H1 (cell line): Measurements from ENCODE around the gene ILK. TPM values are rescaled to one million over a fixed set of nuclear protein-coding genes. Genes with fewer than 3 reads are reported as not detected.

Experiments used
- CTCF ChIA-PET: fragments of 300-600 bp; sonication (Branson Sonifier 250); formaldehyde crosslinking; loops from one replicate; lab custom pipeline; 2021; ENCODE audit not compliant: partially characterized antibody; lab: Charles Lee
- POLR2A ChIA-PET: fragments of 300-600 bp; sonication (Branson Sonifier 250); formaldehyde crosslinking; loops from one replicate; lab custom pipeline; 2021; ENCODE audit warnings: inconsistent platforms; ENCODE audit not compliant: partially characterized antibody; lab: Charles Lee
- DNase-seq, 2 experiments: peaks; one replicate each; pipeline versions ENCODE4 v3.0.0 to v3.0.0-alpha.2; 2010 to 2022; ENCODE audit warnings: low spot score in 2 of 2, low read depth in 1 of 2, mixed read lengths in 1 of 2
- FAIRE-seq: peaks from 2 replicates; lab custom pipeline; 2011; peaks lifted over from hg19 to GRCh38; lab: Jason Lieb, UNC
- H2AFZ ChIP-seq: 2 replicates; pipeline ENCODE4 v1.8.1; 2012; ENCODE audit warnings: low read length, inconsistent platforms
- H2AK5ac ChIP-seq: 2 replicates; pipeline ENCODE4 v1.6.1; 2013; ENCODE audit warnings: low read depth, low read length
- H2BK120ac ChIP-seq: replicated peaks from 2 replicates; pipeline ENCODE3; 2013; ENCODE audit warnings: low read depth, low read length, inconsistent platforms
- H2BK12ac ChIP-seq: 2 replicates; pipeline ENCODE4 v1.6.1; 2013; ENCODE audit warnings: low read depth, low read length
- H2BK15ac ChIP-seq: 2 replicates; pipeline ENCODE4 v1.6.1; 2013; ENCODE audit warnings: low read length
- H2BK20ac ChIP-seq: 2 replicates; pipeline ENCODE4 v1.6.1; 2013; ENCODE audit warnings: low read length
- H2BK5ac ChIP-seq: 2 replicates; pipeline ENCODE4 v1.6.1; 2013; ENCODE audit warnings: low read depth, low read length
- H3K14ac ChIP-seq: 2 replicates; pipeline ENCODE4 v1.6.1; 2013; ENCODE audit warnings: inconsistent platforms; ENCODE audit not compliant: insufficient read length
- H3K18ac ChIP-seq: 2 replicates; pipeline ENCODE4 v1.6.1; 2013; ENCODE audit warnings: low read length; ENCODE audit errors: extremely low read depth
- H3K23ac ChIP-seq: 2 replicates; pipeline ENCODE4 v1.6.1; 2013; ENCODE audit warnings: inconsistent platforms; ENCODE audit not compliant: insufficient read length
- H3K23me2 ChIP-seq: 2 replicates; pipeline ENCODE4 v1.6.1; 2013; ENCODE audit warnings: low read depth, low read length
- H3K27ac ChIP-seq: 2 replicates; pipeline ENCODE4 v1.6.1; 2011; ENCODE audit warnings: low read depth, low read length, inconsistent platforms
- H3K27me3 ChIP-seq, 4 experiments: replicated peaks in 1 of 4; 1 replicate in 1 of 4; 2 replicates in 3 of 4; pipeline versions ENCODE4 v1.6.1 to v1.8.1; 2011 to 2013; ENCODE audit warnings: low read length in 3 of 4, mild to moderate bottlenecking in 3 of 4, inconsistent platforms in 2 of 4, mixed read lengths in 2 of 4, moderate library complexity in 1 of 4; ENCODE audit not compliant: control insufficient read depth in 3 of 4, insufficient read depth in 3 of 4; ENCODE audit errors: extremely low read depth in 1 of 4
- H3K36me3 ChIP-seq, 4 experiments: 2 replicates each; pipeline versions ENCODE4 v1.6.1 to v1.8.1; 2011 to 2013; ENCODE audit warnings: mild to moderate bottlenecking in 4 of 4, low read length in 3 of 4, moderate library complexity in 2 of 4, control low read depth in 1 of 4, inconsistent platforms in 1 of 4; ENCODE audit not compliant: insufficient read depth in 4 of 4, control insufficient read depth in 2 of 4
- H3K4ac ChIP-seq: replicated peaks from 2 replicates; pipeline ENCODE3; 2013; ENCODE audit warnings: low read length, low read depth, mixed read lengths, inconsistent platforms; ENCODE audit not compliant: insufficient read length
- H3K4me1 ChIP-seq, 4 experiments: replicated peaks in 1 of 4; 1 replicate in 1 of 4; 2 replicates in 3 of 4; pipeline versions ENCODE4 v1.6.1 to v1.8.1; 2011 to 2013; ENCODE audit warnings: low read length in 3 of 4, inconsistent platforms in 2 of 4, mixed read lengths in 1 of 4; ENCODE audit not compliant: insufficient read depth in 4 of 4, control insufficient read depth in 3 of 4
- H3K4me2 ChIP-seq, 2 experiments: 2 replicates each; pipeline versions ENCODE4 v1.6.1 to v1.8.1; 2011 to 2013; ENCODE audit warnings: low read depth in 2 of 2, low read length in 2 of 2, control low read depth in 1 of 2, inconsistent platforms in 1 of 2, mild to moderate bottlenecking in 1 of 2; ENCODE audit not compliant: insufficient read depth in 1 of 2
- H3K4me3 ChIP-seq, 4 experiments: fragments of 200-600, 300-600 bp in 1 of 4; sonication (generic), shearing (Covaris generic), sonication (Bioruptor Twin) in 1 of 4; 2 replicates each; pipeline versions ENCODE4 v1.5.1 to v1.8.1; 2011 to 2016; ENCODE audit warnings: low read length in 4 of 4, low read depth in 3 of 4, control low read depth in 2 of 4, inconsistent platforms in 2 of 4, mild to moderate bottlenecking in 2 of 4, mixed read lengths in 1 of 4, moderate library complexity in 1 of 4; ENCODE audit not compliant: insufficient read depth in 2 of 4; ENCODE audit errors: extremely low read depth in 1 of 4
- H3K56ac ChIP-seq: replicated peaks from 2 replicates; pipeline ENCODE3; 2013; ENCODE audit warnings: low read depth, mild to moderate bottlenecking, mixed read lengths, low read length, inconsistent platforms; ENCODE audit not compliant: insufficient read length
- H3K79me1 ChIP-seq: 2 replicates; pipeline ENCODE4 v1.6.1; 2013; ENCODE audit warnings: low read depth, low read length, control low read depth
- H3K79me2 ChIP-seq, 2 experiments: 2 replicates each; pipeline versions ENCODE4 v1.6.1 to v1.8.1; 2012 to 2013; ENCODE audit warnings: low read length in 2 of 2, mild to moderate bottlenecking in 2 of 2, inconsistent platforms in 1 of 2; ENCODE audit not compliant: insufficient read depth in 2 of 2, control insufficient read depth in 1 of 2
- H3K9ac ChIP-seq, 4 experiments: replicated peaks in 1 of 4; 1 replicate in 1 of 4; 2 replicates in 3 of 4; pipeline versions ENCODE4 v1.6.1 to v1.8.1; 2011 to 2013; ENCODE audit warnings: low read depth in 3 of 4, low read length in 3 of 4, control low read depth in 2 of 4, mild to moderate bottlenecking in 2 of 4, moderate library complexity in 2 of 4, inconsistent platforms in 1 of 4; ENCODE audit errors: extremely low read depth in 1 of 4
- H3K9me3 ChIP-seq, 2 experiments: 2 replicates each; pipeline versions ENCODE4 v1.6.1 to v1.8.1; 2012 to 2013; ENCODE audit warnings: mild to moderate bottlenecking in 2 of 2, moderate library complexity in 2 of 2, control low read depth in 1 of 2, inconsistent platforms in 1 of 2, low read depth in 1 of 2, low read length in 1 of 2, mixed read lengths in 1 of 2; ENCODE audit not compliant: insufficient read depth in 2 of 2
- H4K20me1 ChIP-seq, 2 experiments: replicated peaks in 1 of 2; 2 replicates each; pipeline versions ENCODE3 to v1.8.1; 2011 to 2013; ENCODE audit warnings: inconsistent platforms in 2 of 2, low read length in 2 of 2, mild to moderate bottlenecking in 1 of 2; ENCODE audit not compliant: insufficient read depth in 2 of 2, control insufficient read depth in 1 of 2
- H4K5ac ChIP-seq: 2 replicates; pipeline ENCODE4 v1.6.1; 2013; ENCODE audit warnings: low read length, low read depth, mixed read lengths, inconsistent platforms; ENCODE audit not compliant: insufficient read length
- H4K8ac ChIP-seq: 2 replicates; pipeline ENCODE4 v1.8.0; 2013; ENCODE audit warnings: mild to moderate bottlenecking, moderate library complexity, low read length, inconsistent platforms; ENCODE audit not compliant: insufficient read depth; ENCODE audit errors: extremely low read depth
- H4K91ac ChIP-seq: replicated peaks from 2 replicates; pipeline ENCODE3; 2013; ENCODE audit warnings: low read length, mixed read lengths, inconsistent platforms; ENCODE audit not compliant: insufficient read length
- EZH2 ChIP-seq: fragments of 200-600 bp; sonication (generic); IDR thresholded peaks from 2 replicates; pipeline ENCODE4 v1.7.1; 2012; ENCODE audit warnings: low read depth, mild to moderate bottlenecking, moderate library complexity, low read length, inconsistent platforms; ENCODE audit not compliant: severe bottlenecking
- GABPA ChIP-seq: IDR thresholded peaks from 2 replicates; pipeline ENCODE4 v1.6.1; 2011; ENCODE audit warnings: mild to moderate bottlenecking, low read length, moderate library complexity, borderline replicate concordance; ENCODE audit not compliant: insufficient read depth
- HDAC6 ChIP-seq: IDR thresholded peaks from one replicate; pipeline ENCODE4 v1.7.1; 2012; ENCODE audit warnings: low read depth, mild to moderate bottlenecking, inconsistent platforms, low read length, moderate library complexity
- JUN ChIP-seq: IDR thresholded peaks from 2 replicates; pipeline ENCODE4 v1.6.1; 2011; ENCODE audit warnings: low read depth, mild to moderate bottlenecking, improper control_type of control experiment, low read length
- KDM4A ChIP-seq: IDR thresholded peaks from one replicate; pipeline ENCODE4 v1.7.1; 2012; ENCODE audit warnings: low read depth, mild to moderate bottlenecking, moderate library complexity, low read length, inconsistent platforms; ENCODE audit not compliant: severe bottlenecking
- MAFK ChIP-seq: IDR thresholded peaks from 2 replicates; pipeline ENCODE4 v1.6.1; 2012; ENCODE audit warnings: low read depth, mild to moderate bottlenecking, improper control_type of control experiment, low read length
- NRF1 ChIP-seq: IDR thresholded peaks from 2 replicates; pipeline ENCODE4 v1.6.1; 2011; ENCODE audit warnings: mild to moderate bottlenecking, low read depth, low read length, improper control_type of control experiment
- USF2 ChIP-seq: IDR thresholded peaks from 2 replicates; pipeline ENCODE4 v1.6.1; 2011; ENCODE audit warnings: low read length, improper control_type of control experiment
- YY1 ChIP-seq: IDR thresholded peaks from 2 replicates; pipeline ENCODE4 v1.6.1; 2011; ENCODE audit warnings: low read depth, mild to moderate bottlenecking, low read length
- WGBS, 2 experiments: shearing (Covaris generic) in 1 of 2; methylation state at CpG; one replicate each; pipeline versions ENCODE4 v1.1.6 to v1.1.7; 2013 to 2015; ENCODE audit warnings: low lambda C conversion rate in 2 of 2, mixed read lengths in 2 of 2, inconsistent platforms in 1 of 2, low coverage in 1 of 2, missing lambda C conversion rate in 1 of 2; ENCODE audit not compliant: insufficient replicate concordance in 2 of 2, insufficient coverage in 1 of 2, insufficient read length in 1 of 2; ENCODE audit errors: extremely low coverage in 1 of 2, missing lambda C conversion rate in 1 of 2; 5-methylcytosine and 5-hydroxymethylcytosine counted together
- polyA plus RNA-seq, 7 experiments: library from polyadenylated mRNA; depleted of rRNA in 3 of 7; stranded (reverse) in 5 of 7; unstranded in 2 of 7; fragments of >200 nt in 5 of 7; fragments of 200-250 nt in 2 of 7; gene quantifications; 1 replicate in 5 of 7; 2 replicates in 1 of 7; 4 replicates in 1 of 7; pipeline versions ENCODE4 v1.2.1 to v1.2.3, GENCODE V29; 2011 to 2013; ENCODE audit warnings: missing spikeins in 2 of 7, mixed read lengths in 2 of 7
- total RNA-seq: library from RNA; stranded (reverse); fragmentation: NEBNext Ultra II Directional; extraction: Animal tissue kit (Norgen Biotek cat#: 25700); gene quantifications from 2 replicates; pipeline ENCODE4 v1.2.1, GENCODE V29; 2021

ILK gene
- total and polyA plus RNA-seq, 2 of the 8 experiments (the other 6 are each of a cell fraction or from before 2014, with no cell fraction given): 91.4 to 132 TPM

- Histone ChIP-seq H3K4me2 (peak overlapping the region; percentile 53 to 54), H3K9ac (peak overlapping the region in 3 of 4 experiments; percentile 25 to 51 (median 45); a peak in 4 of 7 replicates), H3K4ac (peak overlapping the region; percentile 16), H3K23ac (no peak overlapping the region), H2BK5ac (peak overlapping the region; percentile 81), H3K23me2 (peaks cover 20% of the 10 kb centered on the region), H3K9me3 (no peaks in the 10 kb centered on the region), H4K20me1 (no peaks in the 10 kb centered on the region), H3K56ac (no peak overlapping the region), H3K79me2 (peaks cover 3 to 54% of the 10 kb centered on the region in 2 experiments), H2AK5ac (no peak overlapping the region), H2BK20ac (0 out of 2 replicates have a peak overlapping the region, but pooled peaks have one; percentile 56), H2BK15ac (peak overlapping the region; percentile 53; the same call in 1 of the 2 replicates), H3K14ac (no peak overlapping the region), H2BK120ac (no peak overlapping the region), H3K4me1 (peaks cover 8 to 29% (median 12%) of the 10 kb centered on the region in 4 experiments), H3K18ac (peak overlapping the region; percentile 76), H3K79me1 (peaks cover 12% of the 10 kb centered on the region; the same call in 1 of the 2 replicates), H4K8ac (no peak overlapping the region; the same call in 1 of the 2 replicates), H2AFZ (no peak overlapping the region), H4K5ac (peak overlapping the region; percentile 17), H3K27me3 (no peaks in the 10 kb centered on the region), H2BK12ac (peak overlapping the region; percentile 82; the same call in 1 of the 2 replicates), H3K27ac (peak overlapping the region; percentile 59; the same call in 1 of the 2 replicates), H4K91ac (peak overlapping the region; percentile 32), H3K4me3 (peak overlapping the region in 2 of 4 experiments; percentile 4 to 9; a peak in 1 of 8 replicates), H3K36me3 (peaks cover 17 to 36% (median 31%) of the 10 kb centered on the region in 4 experiments)
- DNase-seq (peak; percentile 89 to 90), FAIRE-seq (peak; percentile 32)
- 28% methylated on average over 11 of the region's 11 CpGs; no CpG with 5 or more reads in 1 of the 2 experiments for WGBS, 2 experiments
- POLR2A ChIA-PET: interaction anchor here (0.6 to 4.8 kb wide), 18 partner anchors 10 to 134 kb away, joined by 3 to 31 read pairs (median 4); partner anchors contain the start of genes ARFIP2, TIMM10B, TPP1 and TRIM3
- CTCF ChIA-PET: interaction anchor here (0.6 to 2.2 kb wide), 8 partner anchors 10 to 98 kb away, joined by 3 to 10 read pairs (median 3); partner anchors contain the start of genes MRPL17 and TPP1
- no peak for TF ChIP-seq GABPA
- TF ChIP-seq KDM4A: no peak
- no peak for TF ChIP-seq EZH2
- TF ChIP-seq NRF1: no peak
- TF ChIP-seq MAFK: no peak
- no peak for TF ChIP-seq HDAC6
- no peak for TF ChIP-seq YY1
- TF ChIP-seq JUN: peak; percentile 85
- no peak for TF ChIP-seq USF2
These were observed 3.1 kb downstream of the ILK start for GRCh38 chr11:6606471-6607189.
